Suprapubic skin (tissue), 4 donors: Measurements from ENCODE around the gene CD164.

Experiments
- CTCF ChIP-seq, 2 donors: fragments of 200-600 bp in 1 of 2; fragments of 450-650 bp in 1 of 2; sonication (generic) in 1 of 2; IDR thresholded peaks; one replicate each; pipeline ENCODE4 v1.5.1; 2016 to 2019; ENCODE audit warnings: antibody characterized with exemption in 2 of 2, mild to moderate bottlenecking in 1 of 2, moderate library complexity in 1 of 2
- POLR2A ChIP-seq, 2 donors: fragments of 450-650 bp; IDR thresholded peaks; one replicate each; pipeline ENCODE4 v1.6.1; 2017; ENCODE audit warnings: antibody characterized with exemption in 2 of 2, mild to moderate bottlenecking in 2 of 2, moderate library complexity in 2 of 2
- POLR2AphosphoS5 ChIP-seq, 3 donors: sonication (generic); formaldehyde crosslinking; IDR thresholded peaks; one replicate each; pipeline ENCODE4 v1.6.1; 2017; ENCODE audit warnings: antibody characterized with exemption in 3 of 3

DNA sequence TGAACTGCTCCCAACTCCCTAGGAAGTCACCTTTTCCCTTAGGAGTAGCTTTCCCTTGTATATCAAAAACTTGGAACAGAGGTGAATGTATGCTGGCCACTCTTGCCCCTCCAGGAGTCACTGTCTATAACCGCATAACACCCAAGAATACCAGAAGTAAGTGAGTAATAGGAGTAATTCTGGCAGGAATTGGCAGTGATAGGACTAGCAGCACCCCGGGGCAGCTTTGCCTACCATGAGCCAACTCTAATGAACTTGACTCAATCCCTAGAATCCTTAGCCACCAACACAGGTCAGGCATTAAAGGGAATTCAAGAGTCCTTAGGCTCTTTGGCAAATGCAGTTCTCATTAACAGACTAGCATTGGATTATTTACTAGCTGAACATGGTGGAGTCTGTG, 28.8 kb upstream of the CD164 start:
- TF ChIP-seq CTCF (IDR thresholded peaks at IDR 0.05) (no peak), POLR2A (IDR thresholded peaks at IDR 0.05) (no peak), POLR2AphosphoS5 (IDR thresholded peaks at IDR 0.05) (no peak)
